Brain microvascular endothelial cell (primary cell): ENCODE measurements around the gene AEBP1.

Experiments used
- DNase-seq: peaks from one replicate; pipeline ENCODE4 v3.0.0-alpha.2; 2020
- H3K27ac ChIP-seq: fragments of 250-450 bp; sonication (Bioruptor Pico); 2 replicates; pipeline ENCODE4 v1.5.1; 2020; ENCODE audit warnings: mild to moderate bottlenecking, moderate library complexity
- H3K27me3 ChIP-seq: fragments of 250-450 bp; sonication (Bioruptor Pico); replicated peaks from 2 replicates; pipeline ENCODE4 v1.5.1; 2020; ENCODE audit warnings: mild to moderate bottlenecking
- H3K36me3 ChIP-seq: fragments of 250-450 bp; sonication (Bioruptor Pico); replicated peaks from 2 replicates; pipeline ENCODE4 v1.5.1; 2020; ENCODE audit warnings: mild to moderate bottlenecking
- H3K4me3 ChIP-seq: 2 replicates; pipeline ENCODE4 v1.5.1; 2011; ENCODE audit warnings: low read depth, mild to moderate bottlenecking, control low read depth, low read length, moderate library complexity
- CTCF ChIP-seq: IDR thresholded peaks from 2 replicates; pipeline ENCODE4 v1.5.1; 2011; ENCODE audit warnings: low read depth, mild to moderate bottlenecking, moderate library complexity, low read length, control low read depth, inconsistent platforms; ENCODE audit errors: missing control alignments
- in situ Hi-C: cut with HindIII; loops from 2 replicates; pipeline ENCODE4 v1.10.0; 2017; ENCODE audit warnings: low sequenced_read_pairs, low pct_ligation_motif_present

The AEBP1 gene

DNA sequence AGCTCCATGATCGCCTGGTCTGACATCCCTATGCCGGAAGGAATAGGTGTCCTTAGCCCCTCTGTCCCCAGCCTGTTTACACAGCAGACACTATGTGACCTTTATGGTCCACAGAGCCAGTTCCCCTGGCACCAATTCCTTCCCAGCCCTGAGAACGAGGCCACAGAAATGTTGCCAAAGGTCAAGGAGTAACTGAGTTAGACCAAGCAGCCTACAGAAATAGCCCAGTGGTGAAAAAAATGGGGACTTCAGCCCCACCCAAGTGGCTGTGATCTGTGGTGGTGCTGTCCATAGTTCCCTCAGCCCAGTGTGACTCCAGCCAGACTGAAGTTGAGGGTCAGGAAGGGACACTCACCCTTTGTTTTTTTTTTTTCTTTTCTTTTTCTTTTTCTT lies 41.2 kb upstream of the AEBP1 start:
- in situ Hi-C loops, result no loop called here
- peaks cover 44% of the 10 kb centered on the region for H3K36me3 ChIP-seq

GRCh38 chr7:44063547-44063893 lies 40.6 kb upstream of the AEBP1 start:
- Histone ChIP-seq H3K4me3 (no peak overlapping the region), H3K27ac (no peak overlapping the region), H3K36me3 (peaks cover 39% of the 10 kb centered on the region), H3K27me3 (no peaks in the 10 kb centered on the region)
- DNase-seq, result no peak
- no peak for TF ChIP-seq CTCF
- in situ Hi-C loops, result no loop called here

More for the DNA sequence above, 41.2 kb upstream of the AEBP1 start:
- TF ChIP-seq CTCF, result no peak
- no peaks in the 10 kb centered on the region for H3K27me3 ChIP-seq
- H3K27ac ChIP-seq, result no peak overlapping the region
- no peak overlapping the region for H3K4me3 ChIP-seq
- DNase-seq, result no peak

DNA sequence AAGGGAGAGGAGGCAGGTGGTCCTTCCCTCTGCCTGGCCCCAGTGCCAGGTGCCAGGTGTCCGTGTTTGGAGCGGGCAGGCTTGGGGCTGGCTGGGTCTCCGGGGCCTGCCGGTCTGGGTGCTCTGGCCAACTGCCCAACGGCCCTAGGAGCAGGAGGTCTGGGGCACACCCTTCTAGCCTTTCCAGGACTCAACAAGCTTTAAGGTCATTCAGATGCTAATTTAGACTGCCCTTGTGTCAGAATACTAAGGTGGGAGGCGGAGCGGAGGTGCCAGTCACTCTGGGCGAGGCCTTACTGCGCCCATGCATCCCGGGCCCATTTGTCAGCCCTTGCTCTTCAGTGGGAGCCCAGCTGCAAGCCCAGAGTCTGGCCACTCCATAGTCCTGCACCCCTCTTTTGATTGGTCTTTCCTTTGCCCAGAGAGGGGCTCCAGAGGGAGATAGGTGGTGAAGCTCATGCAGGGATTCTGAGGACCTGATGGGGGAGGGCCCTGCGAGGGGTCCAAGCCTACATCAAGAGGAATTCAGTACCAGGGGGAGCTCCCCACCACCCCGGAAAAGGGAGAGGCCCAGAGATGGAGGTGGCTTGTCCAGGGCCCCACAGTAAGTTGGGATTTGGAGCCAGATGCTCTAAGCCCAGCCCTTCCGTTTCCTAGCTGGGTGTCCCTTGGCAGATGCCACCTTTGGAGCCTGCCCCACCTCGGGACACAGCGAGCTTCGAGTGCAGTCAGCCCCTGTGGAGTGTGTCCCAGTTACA lies 40.1 kb upstream of the AEBP1 start:
- no peak for DNase-seq
- no peak for TF ChIP-seq CTCF
- Histone ChIP-seq H3K27me3 (no peaks in the 10 kb centered on the region), H3K4me3 (no peak overlapping the region), H3K27ac (no peak overlapping the region), H3K36me3 (peaks cover 33% of the 10 kb centered on the region)
- in situ Hi-C loops, result no loop called here

DNA sequence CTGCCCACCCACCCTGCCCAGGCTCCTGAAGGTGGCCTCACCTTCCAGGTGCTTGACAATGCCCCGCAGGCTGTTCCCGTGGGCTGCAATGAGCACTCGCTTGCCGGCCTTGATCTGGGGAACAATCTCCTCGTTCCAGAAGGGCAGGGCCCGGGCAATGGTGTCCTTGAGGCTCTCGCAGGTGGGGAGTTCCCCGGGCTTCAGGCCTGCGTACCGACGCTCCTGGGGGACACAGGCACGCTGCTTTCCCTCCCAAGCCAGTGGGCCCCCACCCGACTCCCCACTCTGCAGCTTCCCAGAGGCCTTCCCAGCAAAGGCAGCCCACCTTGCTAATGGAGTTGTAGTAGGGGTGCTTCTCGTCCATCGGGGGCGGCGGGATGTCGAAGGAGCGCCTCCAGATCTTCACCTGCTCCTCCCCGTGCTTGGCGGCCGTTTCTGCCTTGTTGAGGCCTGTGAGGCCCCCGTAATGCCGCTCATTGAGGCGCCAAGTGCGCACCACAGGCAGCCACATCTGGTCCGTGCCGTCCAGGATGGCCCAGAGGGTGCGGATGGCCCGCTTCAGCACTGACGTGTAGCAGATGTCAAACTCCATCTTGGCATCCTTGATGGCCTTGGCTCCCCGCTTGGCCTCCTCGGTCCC lies 39.2 kb upstream of the AEBP1 start:
- DNase-seq, result no peak
- Histone ChIP-seq H3K27me3 (no peaks in the 10 kb centered on the region), H3K27ac (no peak overlapping the region), H3K36me3 (peaks cover 25% of the 10 kb centered on the region), H3K4me3 (no peak overlapping the region)
- in situ Hi-C loops, result no loop called here
- TF ChIP-seq CTCF, result no peak

- no peak for DNase-seq
- no peak within 1 kb of the TSS for H3K4me3 ChIP-seq
- in situ Hi-C loops, result no loop called here
- no peak for TF ChIP-seq CTCF
- no peaks in the 10 kb centered on the region for H3K27me3 ChIP-seq
- no peak within 1 kb of the TSS for H3K27ac ChIP-seq
- H3K36me3 ChIP-seq, result peaks cover 18% of the 10 kb centered on the region
These were observed 38.6 kb upstream of the AEBP1 start, which contains the start of gene PGAM2 for GRCh38 chr7:44065431-44066110. Gene PGAM2 (minus strand): TSS chr7:44065567. CDS start chr7:44065529, 38 bp downstream.
